ENCODE measurements around the gene GZMB. TPM values are rescaled to one million over a fixed set of nuclear protein-coding genes. Genes with fewer than 3 reads are reported as not detected.

The GZMB gene
- polyA plus RNA-seq, 1 donor from 2014 or later: not detected

- H3K9me3 ChIP-seq (ENCODE audit: low read length): no peaks in the 10 kb centered on the region
- no peak overlapping the region for H3K9ac ChIP-seq (ENCODE audit: low read length)
- H3K4me3 ChIP-seq (ENCODE audit: low read length): no peak overlapping the region
- no peak overlapping the region for H3K27ac ChIP-seq (ENCODE audit: low read length)
- no peaks in the 10 kb centered on the region for H3K79me2 ChIP-seq (replicated peaks; ENCODE audit: insufficient read depth, low read length)
- no peaks in the 10 kb centered on the region for H3K36me3 ChIP-seq (ENCODE audit: insufficient read depth, low read length)
- H3F3A ChIP-seq (ENCODE audit: insufficient read depth, low read length, poor library complexity, severe bottlenecking): no peaks in the 10 kb centered on the region
- TF ChIP-seq SMC3 (conservative IDR thresholded peaks at IDR 0.05; ENCODE audit: poor library complexity) (no peak), REST (IDR thresholded peaks at IDR 0.05; ENCODE audit: borderline replicate concordance) (no peak), MXI1 (conservative IDR thresholded peaks at IDR 0.05; ENCODE audit: poor library complexity, severe bottlenecking) (no peak), RAD21 (conservative IDR thresholded peaks at IDR 0.05) (no peak), EP300 (conservative IDR thresholded peaks at IDR 0.05; ENCODE audit: poor library complexity, severe bottlenecking) (no peak), POLR2AphosphoS5 (IDR thresholded peaks at IDR 0.05) (no peak)
- H4K20me1 ChIP-seq (ENCODE audit: insufficient read depth): no peaks in the 10 kb centered on the region
- H2AFZ ChIP-seq (ENCODE audit: low read depth, low read length): no peak overlapping the region
- no peak overlapping the region for H3K4me2 ChIP-seq (ENCODE audit: low read length)
- H3K9me2 ChIP-seq (ENCODE audit: insufficient read depth, low read length): no peaks in the 10 kb centered on the region
- H3K27me3 ChIP-seq (ENCODE audit: insufficient read depth, low read depth, low read length): no peaks in the 10 kb centered on the region
Observed at GRCh38 chr14:24679248-24679961, 45.4 kb upstream of the GZMB start.

- Histone ChIP-seq H3K9ac (ENCODE audit: low read length) (no peak overlapping the region), H3F3A (ENCODE audit: insufficient read depth, low read length, poor library complexity, severe bottlenecking) (no peaks in the 10 kb centered on the region), H3K27ac (ENCODE audit: low read length) (no peak overlapping the region), H3K79me2 (replicated peaks; ENCODE audit: insufficient read depth, low read length) (no peaks in the 10 kb centered on the region), H3K27me3 (ENCODE audit: insufficient read depth, low read depth, low read length) (no peaks in the 10 kb centered on the region), H3K4me2 (ENCODE audit: low read length) (no peak overlapping the region), H3K9me2 (ENCODE audit: insufficient read depth, low read length) (no peaks in the 10 kb centered on the region), H4K20me1 (ENCODE audit: insufficient read depth) (no peaks in the 10 kb centered on the region), H3K4me3 (ENCODE audit: low read length) (no peak overlapping the region), H3K36me3 (ENCODE audit: insufficient read depth, low read length) (no peaks in the 10 kb centered on the region), H3K9me3 (ENCODE audit: low read length) (no peaks in the 10 kb centered on the region), H2AFZ (ENCODE audit: low read depth, low read length) (no peak overlapping the region)
- TF ChIP-seq CTCF (IDR thresholded peaks at IDR 0.05; ENCODE audit: poor library complexity, severe bottlenecking) (peak; percentile 64), EP300 (conservative IDR thresholded peaks at IDR 0.05; ENCODE audit: poor library complexity, severe bottlenecking) (no peak)
Observed at GRCh38 chr14:24678801-24679247, 44.8 kb upstream of the GZMB start.

GRCh38 chr14:24677956-24678355, 44.0 kb upstream of the GZMB start:
- no peaks in the 10 kb centered on the region for H3K27me3 ChIP-seq (ENCODE audit: insufficient read depth, low read depth, low read length)
- no peaks in the 10 kb centered on the region for H3K9me3 ChIP-seq (ENCODE audit: low read length)
- no peak overlapping the region for H2AFZ ChIP-seq (ENCODE audit: low read depth, low read length)
- H3K79me2 ChIP-seq (replicated peaks; ENCODE audit: insufficient read depth, low read length): no peaks in the 10 kb centered on the region
- no peak overlapping the region for H3K27ac ChIP-seq (ENCODE audit: low read length)
- H3K9me2 ChIP-seq (ENCODE audit: insufficient read depth, low read length): no peaks in the 10 kb centered on the region
- H3K4me3 ChIP-seq (ENCODE audit: low read length): no peak overlapping the region
- H3K9ac ChIP-seq (ENCODE audit: low read length): no peak overlapping the region
- H3F3A ChIP-seq (ENCODE audit: insufficient read depth, low read length, poor library complexity, severe bottlenecking): no peaks in the 10 kb centered on the region
- H3K36me3 ChIP-seq (ENCODE audit: insufficient read depth, low read length): no peaks in the 10 kb centered on the region
- TF ChIP-seq EP300 (conservative IDR thresholded peaks at IDR 0.05; ENCODE audit: poor library complexity, severe bottlenecking) (no peak), POLR2AphosphoS5 (IDR thresholded peaks at IDR 0.05) (no peak), TAF1 (IDR thresholded peaks at IDR 0.05; ENCODE audit: low read depth) (no peak), RAD21 (conservative IDR thresholded peaks at IDR 0.05) (no peak), MXI1 (conservative IDR thresholded peaks at IDR 0.05; ENCODE audit: poor library complexity, severe bottlenecking) (no peak), EZH2 (IDR thresholded peaks at IDR 0.05; ENCODE audit: borderline replicate concordance, insufficient read depth, low read length, poor library complexity, severe bottlenecking) (no peak), CTCF (IDR thresholded peaks at IDR 0.05; ENCODE audit: poor library complexity, severe bottlenecking) (no peak), REST (IDR thresholded peaks at IDR 0.05; ENCODE audit: borderline replicate concordance) (no peak), SMC3 (conservative IDR thresholded peaks at IDR 0.05; ENCODE audit: poor library complexity) (no peak)
- H3K4me2 ChIP-seq (ENCODE audit: low read length): no peak overlapping the region
- H4K20me1 ChIP-seq (ENCODE audit: insufficient read depth): no peaks in the 10 kb centered on the region

Data from neural cell (in vitro differentiated cells).